Activated naive CD4-positive, alpha-beta T cell treated with anti-CD3 and anti-CD28 coated beads, Interleukin-2, amount 50 U/mL, for 16 hours (primary cell): ENCODE results near the gene TMEM41B.
"Not testable (repeated sequence)": the region's sequence is repeated elsewhere in the genome, so short reads cannot be mapped to it uniquely, and the experiment has no call there.

ENCODE experiments used
- DNase-seq: peaks from one replicate; pipeline ENCODE4 v3.0.0-alpha.2; 2020

TMEM41B gene

DNA sequence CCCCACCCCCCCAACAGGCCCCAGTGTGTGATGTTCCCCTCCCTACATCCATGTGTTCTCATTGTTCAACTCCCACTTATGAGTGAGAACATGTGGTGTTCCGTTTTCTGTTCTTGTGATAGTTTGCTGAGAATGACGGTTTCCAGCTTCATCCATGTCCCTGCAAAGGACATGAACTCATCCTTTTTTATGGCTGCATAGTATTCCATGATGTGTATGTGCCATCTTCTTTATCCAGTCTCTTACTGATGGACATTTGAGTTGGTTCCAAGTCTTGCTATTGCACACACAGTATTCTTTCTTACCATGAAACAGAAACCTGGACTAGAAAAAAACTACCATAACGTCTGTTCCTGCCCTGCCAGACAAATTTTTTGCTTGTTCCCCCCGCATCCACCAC, 56.1 kb downstream of the TMEM41B start:
- DNase-seq: not testable (repeated sequence)

DNA sequence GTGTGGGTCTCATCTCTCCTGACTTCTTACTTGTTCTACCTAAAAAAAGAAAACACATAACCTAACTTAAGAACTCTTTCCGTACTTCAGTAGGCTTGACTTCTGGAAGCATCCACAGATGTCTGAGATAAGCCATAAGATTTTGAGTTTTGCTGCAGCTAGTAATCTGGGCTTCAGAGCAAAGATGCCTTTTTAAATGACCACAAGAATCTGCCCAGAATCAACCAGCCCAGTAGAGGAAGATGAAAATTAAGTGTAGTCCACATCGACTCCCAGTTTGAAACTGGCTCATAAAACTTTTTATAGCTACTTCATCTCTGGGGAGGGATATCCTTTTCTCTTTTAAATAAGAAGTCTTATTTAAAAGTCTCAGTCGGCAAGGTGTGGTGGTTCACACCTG, 60.0 kb downstream of the TMEM41B start:
- DNase-seq: no peak

GRCh38 chr11:9253086-9253485, 61.3 kb downstream of the TMEM41B start:
- no peak for DNase-seq

GRCh38 chr11:9251311-9251710, 63.1 kb downstream of the TMEM41B start:
- DNase-seq: no peak

- peak; percentile 20 for DNase-seq
These were observed 64.2 kb downstream of the TMEM41B start for GRCh38 chr11:9250139-9250582.

GRCh38 chr11:9249252-9249651, 65.1 kb downstream of the TMEM41B start:
- DNase-seq: no peak

DNA sequence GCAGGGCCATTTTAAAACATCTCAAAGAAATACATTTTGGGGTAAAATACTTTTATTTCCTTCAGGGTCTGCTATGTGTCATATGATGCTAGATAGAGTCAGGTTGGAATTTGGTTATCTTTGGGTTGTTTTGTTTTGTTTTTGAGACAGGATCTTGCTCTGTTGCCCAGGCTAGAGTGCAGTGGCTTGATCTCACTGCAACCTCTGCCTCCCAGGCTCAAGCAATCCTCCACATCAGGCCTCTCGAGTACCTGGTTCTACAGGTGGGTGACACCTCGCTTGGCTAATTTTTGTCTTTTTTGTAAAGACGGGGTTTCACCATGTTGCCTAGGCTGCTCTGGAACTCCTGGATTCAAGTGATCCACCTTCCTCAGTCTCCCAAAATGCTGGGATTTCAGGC, 66.5 kb downstream of the TMEM41B start:
- no peak for DNase-seq

GRCh38 chr11:9236242-9236641, 78.2 kb downstream of the TMEM41B start:
- not testable (repeated sequence) for DNase-seq

GRCh38 chr11:9232482-9232881, 81.9 kb downstream of the TMEM41B start:
- DNase-seq: no peak

DNA sequence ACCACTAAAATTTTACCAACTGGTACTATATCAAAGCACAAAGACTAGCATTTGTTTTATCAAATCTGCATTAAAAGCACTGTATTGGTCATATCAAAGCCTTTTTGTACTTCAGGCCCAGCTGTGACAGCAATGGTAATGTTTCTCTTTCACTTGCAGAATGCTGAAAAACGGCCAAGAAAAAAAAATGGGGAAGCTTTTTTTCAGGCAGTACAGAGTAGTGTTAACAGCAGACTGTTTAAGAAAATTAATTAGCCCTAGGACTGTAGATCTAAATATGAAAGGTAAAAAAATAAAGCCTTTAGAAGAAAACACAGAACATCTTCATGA, 82.6 kb downstream of the TMEM41B start:
- no peak for DNase-seq
